Measurements from ENCODE around the gene UCP3. TPM values are rescaled to one million over a fixed set of nuclear protein-coding genes. Genes with fewer than 3 reads are reported as not detected.

UCP3 gene
- total and polyA plus RNA-seq, 2 donors (not counting 1 experiment from before 2014, with no cell fraction given): 8.9 to 11.0 TPM

DNA sequence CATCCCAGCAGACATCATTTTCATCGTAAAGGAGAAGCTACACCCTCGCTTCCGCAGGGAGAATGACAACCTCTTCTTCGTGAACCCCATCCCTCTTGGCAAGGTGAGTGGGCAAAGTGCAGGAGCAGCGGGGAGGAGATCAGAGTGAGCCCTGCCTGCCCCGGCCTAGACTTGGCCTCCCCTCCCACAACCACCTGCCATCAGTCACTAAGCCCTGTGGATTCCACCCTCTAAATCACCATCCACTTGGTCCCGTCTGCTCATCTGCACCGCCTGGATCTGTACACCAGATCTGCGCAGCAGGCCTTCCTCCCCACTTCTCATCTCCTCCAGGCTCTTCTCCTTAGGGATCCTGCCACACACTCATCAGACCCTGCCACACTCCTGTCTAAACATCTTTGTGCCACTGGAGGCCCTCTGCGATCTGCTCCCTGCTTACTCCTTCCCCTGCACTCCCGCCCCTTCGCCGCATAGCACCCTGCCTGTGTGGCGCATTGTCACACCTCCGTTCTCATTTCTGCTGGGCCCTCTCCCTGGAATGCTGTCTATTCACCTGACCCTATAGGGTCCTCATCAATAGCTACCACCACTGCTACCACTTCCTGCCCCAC is 40.4 kb downstream of the UCP3 start:
- H3K9ac ChIP-seq (ENCODE audit: low read length): no peak overlapping the region
- H3K4me1 ChIP-seq (ENCODE audit: control insufficient read depth in 2 of 2, insufficient read depth in 2 of 2, low read length in 2 of 2): peaks cover 53 to 70% of the 10 kb centered on the region in 2 donors
- no peak overlapping the region for H3K4me3 ChIP-seq (ENCODE audit: control extremely low read depth in 1 of 5, extremely low read depth in 1 of 5, insufficient read depth in 1 of 5, low read depth in 2 of 5, low read length in 4 of 5)
- H3K27ac ChIP-seq (ENCODE audit: low read length in 2 of 2): peak overlapping the region in 1 of 2 donors; percentile 78
- no peak overlapping the region for H3K4me2 ChIP-seq (replicated peaks; ENCODE audit: low read depth, low read length, poor library complexity, severe bottlenecking)
- Mint-ChIP-seq H3K4me3 (no peak overlapping the region), H3K27me3 (no peaks in the 10 kb centered on the region), H3K27ac (peak overlapping the region; percentile 96), H3K9me3 (ENCODE audit: insufficient read depth) (no peaks in the 10 kb centered on the region), H3K4me1 (peaks cover 68% of the 10 kb centered on the region)
- ATAC-seq (ENCODE audit: low read depth) (no peak), DNase-seq (no peak)
- TF ChIP-seq EZH2 (IDR thresholded peaks at IDR 0.05; ENCODE audit: borderline replicate concordance, insufficient read depth, low read depth, low read length, poor library complexity, severe bottlenecking): no peak
- TF ChIP-seq, protein P1, sequence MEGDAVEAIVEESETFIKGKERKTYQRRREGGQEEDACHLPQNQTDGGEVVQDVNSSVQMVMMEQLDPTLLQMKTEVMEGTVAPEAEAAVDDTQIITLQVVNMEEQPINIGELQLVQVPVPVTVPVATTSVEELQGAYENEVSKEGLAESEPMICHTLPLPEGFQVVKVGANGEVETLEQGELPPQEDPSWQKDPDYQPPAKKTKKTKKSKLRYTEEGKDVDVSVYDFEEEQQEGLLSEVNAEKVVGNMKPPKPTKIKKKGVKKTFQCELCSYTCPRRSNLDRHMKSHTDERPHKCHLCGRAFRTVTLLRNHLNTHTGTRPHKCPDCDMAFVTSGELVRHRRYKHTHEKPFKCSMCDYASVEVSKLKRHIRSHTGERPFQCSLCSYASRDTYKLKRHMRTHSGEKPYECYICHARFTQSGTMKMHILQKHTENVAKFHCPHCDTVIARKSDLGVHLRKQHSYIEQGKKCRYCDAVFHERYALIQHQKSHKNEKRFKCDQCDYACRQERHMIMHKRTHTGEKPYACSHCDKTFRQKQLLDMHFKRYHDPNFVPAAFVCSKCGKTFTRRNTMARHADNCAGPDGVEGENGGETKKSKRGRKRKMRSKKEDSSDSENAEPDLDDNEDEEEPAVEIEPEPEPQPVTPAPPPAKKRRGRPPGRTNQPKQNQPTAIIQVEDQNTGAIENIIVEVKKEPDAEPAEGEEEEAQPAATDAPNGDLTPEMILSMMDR (IDR thresholded peaks at IDR 0.05): no peak
- ChIA-PET POLR2A (interaction anchor here (0.6 to 9.4 kb wide), 4 partner anchors 13 to 29 kb away, joined by 3 to 155 read pairs (median 3); partner anchors contain the start of gene UCP2), CTCF (interaction anchor here (0.8 to 9.9 kb wide), 3 partner anchors 13 to 66 kb away, joined by 3 to 97 read pairs (median 15); partner anchors contain the start of gene UCP2)
- no peak overlapping the region for H2AFZ ChIP-seq (ENCODE audit: insufficient read depth, low read depth, low read length, poor library complexity, severe bottlenecking)
- H3K36me3 ChIP-seq (replicated peaks in 1 of 2; ENCODE audit: control extremely low read depth in 1 of 2, control insufficient read depth in 1 of 2, extremely low read depth in 1 of 2, insufficient read depth in 2 of 2, low read length in 1 of 2): no peaks in the 10 kb centered on the region
- H3K9me3 ChIP-seq (ENCODE audit: control extremely low read depth in 1 of 3, control insufficient read depth in 2 of 3, insufficient read depth in 1 of 3, low read length in 2 of 3): no peaks in the 10 kb centered on the region
- H4K20me1 ChIP-seq (ENCODE audit: control insufficient read depth, insufficient read depth, low read length, poor library complexity, severe bottlenecking): peaks cover 14% of the 10 kb centered on the region
- intact Hi-C loops (cut with micrococcal nuclease): no loop called here
- no peaks in the 10 kb centered on the region for H3K27me3 ChIP-seq (replicated peaks in 1 of 4; ENCODE audit: control extremely low read depth in 1 of 4, control insufficient read depth in 3 of 4, insufficient read depth in 4 of 4, low read length in 3 of 4)
- 90% methylated on average over 14 of the region's 15 CpGs for WGBS (ENCODE audit: insufficient coverage)
- H3K79me2 ChIP-seq (ENCODE audit: control insufficient read depth, insufficient read depth, low read length): peaks cover 8% of the 10 kb centered on the region

DNA sequence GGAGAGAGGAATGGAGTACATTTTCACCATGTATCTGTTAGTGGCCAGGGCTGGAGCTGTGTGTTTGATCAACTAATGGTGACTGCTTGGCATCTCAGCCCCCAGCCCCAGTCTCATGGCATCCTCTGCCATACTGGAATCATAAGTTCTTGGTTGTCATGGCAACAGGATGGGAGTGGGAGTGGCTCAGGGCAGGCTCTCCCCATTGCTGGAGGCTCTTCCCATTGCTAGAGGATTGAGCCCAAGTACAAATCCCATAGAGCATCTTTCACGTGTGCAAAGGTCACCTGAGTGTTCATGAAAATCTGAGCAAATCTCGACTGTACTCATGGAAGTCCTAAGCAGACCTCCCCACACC is 43.1 kb downstream of the UCP3 start:
- H3K4me2 ChIP-seq (replicated peaks; ENCODE audit: low read depth, low read length, poor library complexity, severe bottlenecking): no peak overlapping the region
- peaks cover 41% of the 10 kb centered on the region for H3K4me1 Mint-ChIP-seq
- H3K4me3 Mint-ChIP-seq: no peak overlapping the region
- no peaks in the 10 kb centered on the region for H3K27me3 ChIP-seq (replicated peaks in 1 of 4; ENCODE audit: control extremely low read depth in 1 of 4, control insufficient read depth in 3 of 4, insufficient read depth in 4 of 4, low read length in 3 of 4)
- H3K9ac ChIP-seq (ENCODE audit: low read length): no peak overlapping the region
- no peak for TF ChIP-seq EZH2 (IDR thresholded peaks at IDR 0.05; ENCODE audit: borderline replicate concordance, insufficient read depth, low read depth, low read length, poor library complexity, severe bottlenecking)
- TF ChIP-seq, protein P1 (IDR thresholded peaks at IDR 0.05): no peak
- peak; percentile 39 for DNase-seq
- H3K36me3 ChIP-seq (replicated peaks in 1 of 2; ENCODE audit: control extremely low read depth in 1 of 2, control insufficient read depth in 1 of 2, extremely low read depth in 1 of 2, insufficient read depth in 2 of 2, low read length in 1 of 2): no peaks in the 10 kb centered on the region
- intact Hi-C loops (cut with micrococcal nuclease): loop anchor here (2.0 kb wide), 2 partner anchors 205 to 289 kb away; partner anchors contain the start of genes C2CD3 and PPME1
- no peak overlapping the region for H3K27ac ChIP-seq (ENCODE audit: low read length in 2 of 2)
- H3K9me3 Mint-ChIP-seq (ENCODE audit: insufficient read depth): no peaks in the 10 kb centered on the region
- H3K4me1 ChIP-seq (ENCODE audit: control insufficient read depth in 2 of 2, insufficient read depth in 2 of 2, low read length in 2 of 2): peaks cover 27 to 43% of the 10 kb centered on the region in 2 donors
- no peaks in the 10 kb centered on the region for H3K27me3 Mint-ChIP-seq
- ChIA-PET POLR2A (no interaction called here), CTCF (interaction anchor here (1.0 to 9.9 kb wide), 9 partner anchors 16 to 289 kb away, joined by 3 to 97 read pairs (median 3); partner anchors contain the start of genes C2CD3, PPME1 and UCP2)
- H3K4me3 ChIP-seq (ENCODE audit: control extremely low read depth in 1 of 5, extremely low read depth in 1 of 5, insufficient read depth in 1 of 5, low read depth in 2 of 5, low read length in 4 of 5): no peak overlapping the region
- H3K9me3 ChIP-seq (ENCODE audit: control extremely low read depth in 1 of 3, control insufficient read depth in 2 of 3, insufficient read depth in 1 of 3, low read length in 2 of 3): no peaks in the 10 kb centered on the region
- no peaks in the 10 kb centered on the region for H4K20me1 ChIP-seq (ENCODE audit: control insufficient read depth, insufficient read depth, low read length, poor library complexity, severe bottlenecking)
- no peak for ATAC-seq (ENCODE audit: low read depth)
- H2AFZ ChIP-seq (ENCODE audit: insufficient read depth, low read depth, low read length, poor library complexity, severe bottlenecking): no peak overlapping the region
- peaks cover 8% of the 10 kb centered on the region for H3K79me2 ChIP-seq (ENCODE audit: control insufficient read depth, insufficient read depth, low read length)
- 80% methylated on average over 1 of the region's 2 CpGs for WGBS (ENCODE audit: insufficient coverage)
- H3K27ac Mint-ChIP-seq: no peak overlapping the region

Measured in B cell (primary cell).